HG03442 (cell line): ENCODE data around the gene NARF.
"Not testable (repeated sequence)": the region's sequence is repeated elsewhere in the genome, so short reads cannot be mapped to it uniquely, and the experiment has no call there.

Experiments
- ATAC-seq: cut with Tn5 transposase; IDR thresholded peaks from one replicate; pipeline ENCODE4 v1.9.1; 2021; ENCODE audit warnings: mild to moderate bottlenecking, moderate library complexity; ENCODE audit not compliant: unreplicated experiment

NARF gene

DNA sequence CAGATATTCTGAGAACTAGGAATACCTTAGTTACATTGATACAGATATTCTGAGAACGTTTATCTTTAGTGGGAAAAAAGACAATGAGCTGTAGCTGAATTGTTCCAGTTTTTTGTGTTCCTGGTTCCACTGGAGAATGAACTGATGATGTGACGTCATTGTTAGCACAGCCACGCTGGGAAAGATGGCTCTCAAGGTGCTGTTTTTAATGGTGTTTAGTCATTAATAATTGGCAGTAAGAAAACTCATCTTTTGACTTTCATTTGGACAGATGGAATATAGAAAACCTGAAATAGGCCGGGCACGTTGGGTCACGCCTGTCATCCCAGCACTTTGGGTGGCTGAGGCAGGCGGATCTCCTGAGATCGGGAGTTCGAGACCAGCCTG lies 71.4 kb downstream of the NARF start:
- ATAC-seq: no peak

DNA sequence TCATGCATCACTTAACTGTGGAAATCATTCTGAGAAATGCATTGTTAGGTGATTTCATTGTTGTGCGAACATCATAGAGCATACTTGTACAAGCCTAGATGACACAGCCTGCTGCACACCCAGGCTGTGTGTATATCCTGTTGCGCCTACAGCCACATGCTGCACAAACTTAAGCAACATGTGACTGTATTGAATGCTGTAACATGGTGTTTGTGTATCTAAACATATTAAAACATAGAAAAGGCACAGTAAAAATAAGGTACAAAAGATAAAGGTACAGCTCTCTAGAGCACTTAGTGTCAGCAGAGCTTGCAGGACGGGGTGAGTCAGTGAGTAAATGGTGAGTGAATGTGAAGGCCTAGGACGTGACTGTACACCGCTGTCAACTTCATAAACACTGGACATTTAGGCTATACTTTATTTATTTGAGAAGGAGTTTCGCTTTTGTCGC lies 72.9 kb downstream of the NARF start:
- no peak for ATAC-seq

DNA sequence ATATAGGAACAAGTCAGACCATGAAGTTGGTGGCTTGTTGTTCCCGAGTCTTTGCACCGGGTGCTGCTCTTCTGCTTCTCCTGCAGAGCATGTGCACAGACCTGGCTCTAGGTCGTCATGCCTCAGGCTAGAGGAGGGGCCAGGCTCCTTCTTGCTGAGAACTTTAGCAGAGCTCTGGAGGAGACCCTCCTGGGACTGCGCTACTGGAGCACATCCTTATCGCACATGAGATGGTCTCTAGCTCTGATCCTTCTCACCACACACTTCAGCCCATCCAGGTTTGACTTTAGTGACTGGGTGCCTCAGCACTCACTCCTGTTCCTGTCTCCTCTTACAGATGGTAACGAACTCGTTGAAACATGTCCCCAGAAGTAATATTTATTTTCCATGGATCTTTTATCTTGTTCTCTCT lies 75.9 kb downstream of the NARF start:
- ATAC-seq: no peak

DNA sequence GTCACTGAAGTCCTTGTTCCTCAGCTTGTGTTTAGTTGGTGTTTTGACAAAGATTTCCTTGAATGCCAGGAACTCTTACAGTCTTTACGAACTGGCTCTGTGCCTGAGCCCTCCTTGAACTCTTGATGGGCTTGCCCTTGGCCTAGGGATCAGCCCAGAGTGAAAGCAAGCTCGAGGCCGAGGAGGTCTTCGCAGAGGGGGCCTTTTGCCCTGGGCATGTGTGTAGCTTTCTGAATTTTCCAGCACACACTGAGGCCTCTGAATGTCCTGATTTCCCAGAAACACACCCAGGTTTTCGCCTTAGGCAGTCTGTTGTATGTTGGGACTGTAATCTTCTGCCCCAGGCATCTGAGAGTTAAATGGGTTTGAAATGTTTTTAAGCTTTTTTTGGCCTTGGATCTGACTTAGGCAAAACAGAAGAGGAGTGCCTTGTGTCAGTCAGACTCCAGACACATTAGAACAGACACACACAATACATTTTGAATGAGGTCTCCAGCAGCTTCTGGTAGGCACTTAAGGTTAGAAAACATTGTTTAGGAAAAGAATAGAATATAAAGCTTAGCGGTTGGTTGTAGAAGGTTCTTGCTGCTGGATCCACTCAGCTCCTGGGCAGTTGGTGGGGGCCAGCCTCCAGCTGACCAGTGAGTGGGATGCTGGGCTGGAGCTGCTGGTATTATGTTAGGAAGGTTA lies 78.1 kb downstream of the NARF start:
- no peak for ATAC-seq

DNA sequence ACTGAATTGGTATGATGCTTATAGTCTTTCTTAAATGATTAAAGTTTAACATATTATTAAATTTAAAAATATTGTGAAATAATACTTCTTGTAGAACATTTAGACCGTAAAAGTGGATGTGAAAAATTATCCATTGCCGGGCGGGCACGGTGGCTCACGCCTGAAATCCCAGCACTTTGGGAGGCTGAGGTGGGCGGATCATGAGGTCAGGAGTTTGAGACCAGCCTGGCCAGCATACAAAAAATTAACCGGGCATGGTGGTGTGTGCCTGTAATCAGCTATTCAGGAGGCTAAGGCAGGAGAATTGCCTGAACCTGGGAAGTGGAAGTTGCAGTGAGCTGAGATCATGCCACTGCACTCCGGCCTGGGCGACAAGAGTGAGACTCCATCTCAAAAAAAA lies 78.7 kb downstream of the NARF start:
- not testable (repeated sequence) for ATAC-seq

DNA sequence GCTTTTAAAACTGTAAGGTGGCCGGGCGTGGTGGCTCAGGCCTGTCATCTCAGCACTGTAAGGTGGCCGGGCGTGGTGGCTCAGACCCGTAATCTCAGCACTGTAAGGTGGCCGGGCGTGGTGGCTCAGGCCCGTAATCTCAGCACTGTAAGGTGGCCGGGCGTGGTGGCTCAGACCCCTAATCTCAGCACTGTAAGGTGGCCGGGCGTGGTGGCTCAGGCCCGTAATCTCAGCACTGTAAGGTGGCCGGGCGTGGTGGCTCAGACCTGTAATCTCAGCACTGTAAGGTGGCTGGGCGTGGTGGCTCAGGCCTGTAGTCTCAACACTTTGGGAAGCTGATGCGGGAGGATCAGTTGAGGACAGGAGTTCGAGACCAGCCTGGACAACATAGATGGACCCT lies 80.5 kb downstream of the NARF start:
- not testable (repeated sequence) for ATAC-seq
